GM19467 (cell line): ENCODE results near the gene FHOD3.
"Not testable (repeated sequence)": the region's sequence is repeated elsewhere in the genome, so short reads cannot be mapped to it uniquely, and the experiment has no call there.

Experiments
- ATAC-seq: cut with Tn5 transposase; IDR thresholded peaks from one replicate; pipeline ENCODE4 v1.9.1; 2021; ENCODE audit warnings: mild to moderate bottlenecking, moderate library complexity; ENCODE audit not compliant: unreplicated experiment

The FHOD3 gene

GRCh38 chr18:36441426-36442240 is 144.1 kb downstream of the FHOD3 start:
- ATAC-seq: no peak

- no peak for ATAC-seq
Observed at GRCh38 chr18:36442717-36443116, 145.2 kb downstream of the FHOD3 start.

GRCh38 chr18:36446059-36446458 is 148.5 kb downstream of the FHOD3 start:
- ATAC-seq: no peak

GRCh38 chr18:36448384-36449290 is 151.1 kb downstream of the FHOD3 start:
- ATAC-seq: no peak

GRCh38 chr18:36449451-36449850 is 151.9 kb downstream of the FHOD3 start:
- no peak for ATAC-seq

GRCh38 chr18:36450264-36450663 is 152.8 kb downstream of the FHOD3 start:
- no peak for ATAC-seq

- ATAC-seq: no peak
Observed at GRCh38 chr18:36451454-36452251, 154.1 kb downstream of the FHOD3 start.

GRCh38 chr18:36454245-36454644 is 156.7 kb downstream of the FHOD3 start:
- no peak for ATAC-seq

GRCh38 chr18:36454848-36455458 is 157.4 kb downstream of the FHOD3 start:
- ATAC-seq: no peak

- no peak for ATAC-seq
Observed at GRCh38 chr18:36455931-36456330, 158.4 kb downstream of the FHOD3 start.

GRCh38 chr18:36456622-36457021 is 159.1 kb downstream of the FHOD3 start:
- ATAC-seq: no peak

- no peak for ATAC-seq
Observed at GRCh38 chr18:36457683-36458082, 160.2 kb downstream of the FHOD3 start.

- no peak for ATAC-seq
Observed at GRCh38 chr18:36458306-36458705, 160.8 kb downstream of the FHOD3 start.

GRCh38 chr18:36459203-36459602 is 161.7 kb downstream of the FHOD3 start:
- ATAC-seq: no peak

- no peak for ATAC-seq
Observed at GRCh38 chr18:36459786-36460185, 162.3 kb downstream of the FHOD3 start.

GRCh38 chr18:36460324-36460850 is 162.9 kb downstream of the FHOD3 start:
- ATAC-seq: no peak

- ATAC-seq: no peak
Observed at GRCh38 chr18:36460854-36461253, 163.3 kb downstream of the FHOD3 start.

GRCh38 chr18:36461551-36461987 is 164.1 kb downstream of the FHOD3 start:
- ATAC-seq: no peak

- ATAC-seq: not testable (repeated sequence)
Observed at GRCh38 chr18:36463516-36463915, 166.0 kb downstream of the FHOD3 start.

GRCh38 chr18:36464126-36464651 is 166.7 kb downstream of the FHOD3 start:
- ATAC-seq: no peak
